ENCODE data around the gene SLC66A2. TPM values are rescaled to one million over a fixed set of nuclear protein-coding genes. Genes with fewer than 3 reads are reported as not detected.

The SLC66A2 gene
- total RNA-seq, 1 experiment from 2014 or later: 13.0 TPM

- Histone ChIP-seq H2BK5ac (ENCODE audit: insufficient read length, low read length) (no peak overlapping the region), H3K4me1 (ENCODE audit: insufficient read depth, low read length) (no peaks in the 10 kb centered on the region), H3K79me2 (ENCODE audit: insufficient read depth, low read length) (peaks cover 34% of the 10 kb centered on the region; the same call in 1 of the 2 replicates), H4K5ac (ENCODE audit: insufficient read length, low read depth, low read length) (no peak overlapping the region), H2AK5ac (ENCODE audit: insufficient read length, low read length) (no peak overlapping the region), H4K20me1 (ENCODE audit: control insufficient read depth, insufficient read depth, insufficient read length) (no peaks in the 10 kb centered on the region), H2BK15ac (ENCODE audit: low read depth, low read length) (no peak overlapping the region), H2BK120ac (ENCODE audit: low read depth, low read length, poor library complexity, severe bottlenecking) (no peak overlapping the region), H3K23me2 (ENCODE audit: insufficient read length, low read depth, low read length, poor library complexity, severe bottlenecking) (peaks cover 2% of the 10 kb centered on the region), H3K4ac (ENCODE audit: low read depth, low read length) (no peak overlapping the region), H3K9ac (ENCODE audit: extremely low read depth, insufficient read length, low read length) (no peak overlapping the region), H4K91ac (ENCODE audit: insufficient read length, low read depth, low read length) (no peak overlapping the region), H3K9me3 (ENCODE audit: control insufficient read depth, low read depth, low read length) (no peaks in the 10 kb centered on the region), H2BK20ac (ENCODE audit: low read depth, low read length, poor library complexity, severe bottlenecking) (no peak overlapping the region), H3K23ac (ENCODE audit: insufficient read length, low read depth, low read length) (no peak overlapping the region), H3K27me3 (ENCODE audit: insufficient read depth, low read length) (no peaks in the 10 kb centered on the region), H3K4me2 (ENCODE audit: insufficient read depth, insufficient read length, low read length) (no peak overlapping the region), H4K8ac (replicated peaks; ENCODE audit: insufficient read length, low read depth, low read length) (no peak overlapping the region), H2AFZ (ENCODE audit: low read length) (no peak overlapping the region), H3K18ac (ENCODE audit: insufficient read length, low read depth, low read length) (no peak overlapping the region), H3T11ph (ENCODE audit: low read length) (no peak overlapping the region), H2BK12ac (ENCODE audit: insufficient read length, low read depth, low read length) (no peak overlapping the region), H3K56ac (ENCODE audit: insufficient read length, low read depth, low read length) (no peak overlapping the region), H3K14ac (ENCODE audit: insufficient read depth, low read length) (no peak overlapping the region), H3K79me1 (ENCODE audit: insufficient read depth, low read depth, low read length, poor library complexity, severe bottlenecking) (peaks cover 22% of the 10 kb centered on the region), H3K27ac (ENCODE audit: insufficient read length, low read depth, low read length) (no peak overlapping the region)
- Mint-ChIP-seq H3K36me3 (ENCODE audit: insufficient read depth in 1 of 3, low read depth in 3 of 3) (peaks cover 38 to 72% (median 68%) of the 10 kb centered on the region in 3 experiments), H3K27me3 (ENCODE audit: low read depth) (no peaks in the 10 kb centered on the region), H3K9me3 (no peaks in the 10 kb centered on the region), H3K4me3 (no peak overlapping the region), H3K27ac (peak overlapping the region in 1 of 3 experiments; percentile 85; a peak in 2 of 7 replicates), H3K4me1 (no peaks in the 10 kb centered on the region; a peak in 1 of 4 replicates)
- no peak for TF ChIP-seq CTCF (conservative IDR thresholded peaks at IDR 0.05)
- no peak for DNase-seq
- no CpG with 5 or more reads among the region's 14 CpGs for WGBS (ENCODE audit: extremely low coverage, insufficient read length, low lambda C conversion rate)
These were observed 24.7 kb upstream of the SLC66A2 start for GRCh38 chr18:79975985-79976680.
